WI38 (cell line): ENCODE data around the gene TALDO1.

Experiments
- H3K4me3 ChIP-seq: 2 replicates; pipeline ENCODE4 v1.5.1; 2011; ENCODE audit warnings: low read depth, mild to moderate bottlenecking, control low read depth, low read length
- CTCF ChIP-seq: IDR thresholded peaks from 2 replicates; pipeline ENCODE4 v1.5.1; 2012; ENCODE audit warnings: low read depth, mild to moderate bottlenecking, control low read depth, low read length

The TALDO1 gene

GRCh38 chr11:773425-773824 lies 26.2 kb downstream of the TALDO1 start:
- no peak overlapping the region for H3K4me3 ChIP-seq
- no peak for TF ChIP-seq CTCF

GRCh38 chr11:773830-774229 lies 26.6 kb downstream of the TALDO1 start:
- no peak for TF ChIP-seq CTCF
- no peak overlapping the region for H3K4me3 ChIP-seq

GRCh38 chr11:774873-775592 lies 27.8 kb downstream of the TALDO1 start:
- TF ChIP-seq CTCF: no peak
- H3K4me3 ChIP-seq: no peak overlapping the region

GRCh38 chr11:776263-776560 lies 28.9 kb downstream of the TALDO1 start:
- peak overlapping the region; percentile 85 for H3K4me3 ChIP-seq
- TF ChIP-seq CTCF: no peak

GRCh38 chr11:776561-777287 lies 29.5 kb downstream of the TALDO1 start:
- no peak for TF ChIP-seq CTCF
- H3K4me3 ChIP-seq: peak overlapping the region; percentile 85

GRCh38 chr11:777288-778255 lies 30.3 kb downstream of the TALDO1 start, which contains the start of gene GATD1:
GATD1 (minus strand) TSS chr11:777487; CDS start chr11:777462, 25 bp downstream.
- H3K4me3 ChIP-seq: peak within 1 kb of the TSS; percentile 85
- TF ChIP-seq CTCF: no peak
